ENCODE data around the gene WFDC5.
"Not testable (repeated sequence)": the region's sequence is repeated elsewhere in the genome, so short reads cannot be mapped to it uniquely, and the experiment has no call there.

The WFDC5 gene

DNA sequence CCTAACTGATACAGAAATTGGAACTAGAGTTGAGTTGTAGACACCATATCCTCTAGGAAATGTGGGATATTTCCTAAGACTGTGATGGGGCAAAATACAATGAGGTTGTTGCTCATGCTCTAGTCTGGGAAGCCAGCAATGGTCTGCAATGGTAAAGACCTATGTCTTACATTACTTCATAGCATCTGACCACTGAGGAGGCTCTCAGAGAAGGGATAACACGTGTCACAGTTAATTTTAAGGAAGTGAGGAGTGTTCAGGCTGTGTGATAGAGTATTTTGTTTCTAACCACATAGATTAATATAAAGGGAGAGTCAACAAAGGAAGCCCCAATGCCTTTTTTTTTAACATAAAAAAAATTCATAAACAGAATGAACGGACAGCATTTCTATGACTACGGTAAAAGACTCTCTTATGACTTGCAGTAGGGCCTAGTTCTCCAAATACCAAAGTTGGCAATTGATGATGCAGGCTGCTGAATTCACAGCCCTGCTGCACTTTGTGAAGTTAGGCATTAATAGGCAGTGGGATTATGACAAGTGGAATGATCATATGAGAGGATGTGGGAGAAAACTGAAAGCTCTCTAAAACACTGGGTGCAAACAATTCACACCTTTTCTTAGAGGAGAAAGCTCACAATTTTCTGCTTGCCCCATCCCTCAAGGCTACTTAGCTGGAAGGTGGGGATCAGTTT is 27.7 kb downstream of the WFDC5 start:
- DNase-seq, result no peak

DNA sequence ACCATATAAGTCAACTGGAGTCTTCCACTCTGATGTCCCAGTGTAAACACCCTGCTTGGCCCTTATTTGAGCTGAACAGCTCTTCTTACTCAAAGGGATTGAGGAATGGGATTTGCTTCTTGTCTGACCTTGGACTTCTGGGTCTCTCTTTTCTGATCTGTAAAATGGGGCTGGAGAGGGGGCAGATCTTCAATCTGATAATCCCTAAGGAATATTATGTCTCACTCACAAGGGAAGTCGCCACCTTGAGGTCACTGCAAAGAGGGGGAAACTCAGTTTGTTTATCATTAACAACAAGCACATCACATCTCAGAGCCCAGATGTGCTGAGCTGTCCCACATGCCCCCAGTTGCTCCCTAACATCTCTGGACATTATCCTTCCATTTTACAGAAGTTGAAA is 29.1 kb downstream of the WFDC5 start:
- no peak for DNase-seq

DNA sequence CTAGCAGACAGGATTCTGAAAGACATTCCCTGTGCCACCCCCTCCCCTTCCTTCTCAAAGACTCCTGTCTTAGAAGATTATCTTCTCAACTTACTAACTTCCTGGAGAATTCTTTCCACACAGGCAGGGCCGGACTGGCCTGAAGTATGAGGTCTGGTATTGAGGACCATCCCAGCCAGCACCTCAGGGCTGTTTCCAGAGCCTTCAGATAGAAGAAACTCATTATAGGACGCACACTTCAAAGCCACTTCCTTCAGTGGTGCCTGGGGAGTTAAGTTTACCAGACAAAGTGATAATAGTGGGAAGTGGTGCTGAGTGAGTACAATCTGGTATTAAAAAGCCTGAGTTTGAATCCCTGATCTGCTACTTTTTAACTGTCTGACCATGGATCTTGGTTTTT is 29.7 kb downstream of the WFDC5 start:
- no peak for DNase-seq

DNA sequence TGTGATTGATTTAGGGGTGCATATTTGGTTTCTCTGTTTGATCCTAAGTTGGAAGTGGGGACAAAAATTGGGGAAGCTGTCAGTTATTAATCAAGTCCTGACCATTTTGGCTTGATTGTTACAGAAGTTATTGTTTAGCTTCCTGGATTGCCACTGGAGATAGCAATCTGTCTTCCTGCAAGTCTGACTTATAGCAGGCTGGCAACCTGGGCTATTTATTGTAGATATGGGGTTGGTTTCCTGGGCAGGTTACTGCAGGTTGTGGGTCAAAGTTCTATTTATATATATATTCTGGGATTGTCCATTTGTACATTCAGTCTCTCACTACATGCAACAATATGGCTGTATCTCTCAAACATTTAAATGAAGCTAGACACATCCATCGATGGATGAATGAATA is 31.8 kb downstream of the WFDC5 start:
- no peak for DNase-seq

GRCh38 chr20:45082468-45082867 is 32.5 kb downstream of the WFDC5 start:
- DNase-seq, result no peak

GRCh38 chr20:45080867-45081624 is 33.9 kb downstream of the WFDC5 start:
- no peak for DNase-seq

GRCh38 chr20:45077559-45077958 is 37.4 kb downstream of the WFDC5 start:
- no peak for DNase-seq

GRCh38 chr20:45073221-45073620 is 41.8 kb downstream of the WFDC5 start:
- DNase-seq, result no peak

- no peak for DNase-seq
Observed at GRCh38 chr20:45072066-45072465, 42.9 kb downstream of the WFDC5 start.

DNA sequence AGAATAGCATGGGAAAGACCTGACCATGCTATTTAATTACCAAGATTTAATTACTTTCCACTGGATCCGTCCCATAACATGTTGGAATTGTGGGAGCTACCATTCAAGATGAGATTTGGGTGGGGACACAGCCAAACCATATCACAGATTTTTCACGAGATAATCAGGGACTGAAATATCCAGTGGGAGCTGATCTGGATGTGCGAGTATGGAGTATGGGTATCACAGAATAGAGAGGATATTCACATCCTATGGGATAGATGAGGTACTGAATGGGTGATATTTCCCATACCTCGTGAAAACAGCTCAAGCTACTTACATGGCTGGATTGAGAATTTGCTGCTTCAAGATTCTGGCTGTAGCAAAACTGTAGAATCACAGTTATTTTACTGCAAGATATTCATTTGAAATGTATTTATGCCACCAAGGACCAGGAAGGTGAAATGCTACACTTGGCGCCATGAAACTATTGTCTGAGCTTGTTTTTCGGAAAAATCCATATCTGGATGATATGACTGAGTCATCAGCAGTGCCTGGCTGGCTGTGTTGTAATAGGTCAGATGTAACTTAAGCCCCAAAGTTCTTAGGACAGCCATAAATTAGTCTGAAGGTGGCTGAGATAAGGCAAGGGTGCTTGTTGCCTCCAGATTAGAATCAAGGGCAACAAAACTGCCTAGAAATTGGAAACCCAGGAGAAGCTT is 43.9 kb downstream of the WFDC5 start:
- DNase-seq, result no peak

DNA sequence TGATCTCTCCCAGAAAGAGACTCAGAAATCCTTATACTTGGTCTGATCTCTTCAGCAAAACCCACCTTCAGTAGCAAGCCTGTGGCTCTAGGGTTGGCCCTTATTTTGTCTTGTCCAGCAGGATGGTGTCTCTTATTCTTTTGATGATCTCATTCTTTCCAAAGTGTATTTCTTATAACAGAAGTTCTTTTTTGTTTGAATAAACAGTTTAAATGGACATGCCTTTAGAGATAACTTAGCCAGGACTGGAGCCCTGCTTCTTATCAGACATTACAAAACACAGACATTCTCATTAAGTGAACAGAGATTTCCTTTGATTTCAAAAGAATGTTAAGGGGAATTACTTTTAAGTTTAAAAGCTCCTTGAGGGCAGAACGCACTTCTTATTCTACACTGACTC is 45.7 kb downstream of the WFDC5 start:
- DNase-seq, result no peak

- no peak for DNase-seq
Observed at GRCh38 chr20:45067558-45067957, 47.4 kb downstream of the WFDC5 start.

DNA sequence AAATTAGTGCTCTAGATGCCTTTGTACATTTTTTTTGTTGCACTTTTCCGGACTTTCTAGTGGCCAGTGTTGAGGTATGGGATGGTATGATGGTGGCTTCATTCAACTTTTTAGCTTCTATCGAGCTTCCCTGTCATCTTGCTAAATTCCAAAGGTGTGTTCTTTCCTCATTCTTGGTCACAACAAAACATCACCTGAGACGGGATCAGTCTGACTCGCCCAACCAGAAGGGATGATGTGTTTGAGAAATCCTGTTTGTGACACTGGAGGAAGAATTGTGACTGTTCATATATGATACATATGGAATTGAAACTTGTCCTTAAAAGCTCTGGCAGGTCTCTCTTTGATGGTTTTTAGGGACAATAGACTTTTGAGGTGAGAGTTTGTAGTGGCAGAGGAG is 47.9 kb downstream of the WFDC5 start:
- DNase-seq, result no peak

DNA sequence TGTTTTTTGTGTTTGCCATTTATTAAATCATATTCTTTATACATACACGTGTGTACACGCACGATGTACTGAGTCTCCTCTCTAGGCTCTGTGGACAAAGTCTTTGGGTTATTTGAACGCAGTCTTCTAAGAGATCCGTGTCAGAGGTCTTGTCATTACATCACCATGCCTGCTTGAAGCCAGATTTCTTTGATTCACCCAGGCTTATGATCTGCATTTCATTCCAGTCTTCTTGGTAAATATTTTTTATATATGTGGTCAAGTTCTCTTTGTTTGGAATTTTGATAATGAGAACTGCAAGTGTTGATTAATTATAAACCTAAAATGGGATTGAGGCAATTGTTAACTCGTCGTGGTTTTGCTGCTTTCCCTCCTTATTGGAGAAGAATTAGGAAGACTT is 48.6 kb downstream of the WFDC5 start:
- DNase-seq, result no peak

- DNase-seq, result no peak
Observed at GRCh38 chr20:45064812-45065211, 50.2 kb downstream of the WFDC5 start.

DNA sequence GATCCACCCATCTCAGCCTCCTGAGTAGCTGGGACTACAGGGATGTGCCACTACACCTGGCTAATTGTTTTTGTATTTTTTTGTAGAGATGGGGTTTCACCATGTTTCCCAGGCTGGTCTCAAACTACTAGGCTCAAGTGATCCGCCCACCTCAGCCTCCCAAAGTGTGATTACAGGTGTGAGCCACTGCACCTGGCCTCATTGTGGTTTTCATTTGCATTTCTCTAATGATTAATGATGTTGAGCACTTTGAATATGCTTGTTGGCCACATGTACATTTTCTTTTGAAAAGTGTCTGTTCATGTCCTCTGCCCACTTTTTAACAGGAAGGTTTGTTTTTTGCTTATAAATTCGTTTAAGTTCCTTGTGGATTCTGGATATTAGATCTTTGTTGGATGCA is 51.9 kb downstream of the WFDC5 start:
- DNase-seq, result not testable (repeated sequence)

- DNase-seq, result no peak
Observed at GRCh38 chr20:45061244-45061643, 53.7 kb downstream of the WFDC5 start.

DNA sequence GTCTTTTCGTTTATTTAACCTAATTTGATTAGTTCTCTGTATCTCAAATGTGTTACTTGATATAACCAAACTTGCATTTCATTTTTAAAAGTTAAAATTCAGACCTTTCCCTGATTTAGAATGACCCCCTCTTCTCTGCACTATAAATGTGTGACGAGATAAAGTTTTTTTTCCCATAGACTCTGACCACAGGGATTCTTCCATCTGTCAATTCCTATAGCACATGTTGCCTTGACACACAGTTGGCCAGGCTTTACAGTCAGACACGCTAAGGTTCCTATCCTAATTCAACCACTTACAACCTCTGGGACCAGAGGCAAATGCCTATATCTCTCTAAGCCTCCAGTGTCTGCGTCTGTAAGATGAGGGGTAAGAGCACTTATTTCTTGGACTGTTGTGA is 54.7 kb downstream of the WFDC5 start:
- DNase-seq, result no peak

All from NCI-H2029 (cell line).